ENCODE data around the gene NABP2. TPM values are rescaled to one million over a fixed set of nuclear protein-coding genes. Genes with fewer than 3 reads are reported as not detected.
A peak's percentile ranks its signal among the peaks of the same experiment; 100 is the strongest.

Gene NABP2
- total RNA-seq, 8 experiments from 2014 or later: 22.1 to 61.7 (median 51.1) TPM

DNA sequence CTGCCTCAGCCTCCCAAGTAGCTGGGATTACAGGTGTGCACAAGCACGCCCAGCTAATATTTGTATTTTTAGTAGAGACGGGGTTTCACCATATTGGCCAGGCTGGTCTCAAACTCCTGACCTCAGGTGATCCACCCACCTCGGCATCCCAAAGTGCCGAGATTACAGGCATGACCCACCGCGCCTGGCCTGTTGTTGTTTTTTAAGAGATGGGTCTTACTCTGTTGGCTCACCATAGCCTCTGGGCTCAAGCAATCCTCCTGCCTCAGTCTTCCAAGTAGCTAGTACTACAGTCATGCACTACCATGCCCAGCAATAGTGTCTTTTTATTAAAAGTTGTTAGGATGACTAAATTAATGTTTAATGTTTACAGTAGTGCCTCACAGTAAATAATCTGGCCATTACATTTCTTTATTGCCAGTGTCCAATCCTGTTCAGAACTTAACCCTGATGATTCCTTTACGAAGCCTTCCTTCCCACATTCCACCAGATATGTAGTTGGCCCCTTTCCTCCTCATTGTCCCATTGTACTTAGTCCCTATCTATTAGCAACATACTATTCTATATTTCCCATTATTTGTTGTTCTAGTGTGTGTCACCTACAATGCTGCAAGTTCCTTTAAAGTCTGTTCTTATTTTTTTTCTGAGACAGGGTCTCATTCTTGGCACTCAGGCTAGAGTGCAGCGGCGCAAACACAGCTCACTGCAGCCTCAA, 26.1 kb upstream of the NABP2 start:
- H3K27ac ChIP-seq: no peak overlapping the region
- no peak overlapping the region for H3K4me3 ChIP-seq
- ATAC-seq (replicated peaks in 6 of 8): no peak
- in situ Hi-C loops (cut with MboI; ENCODE audit: low pct_unique_long_range_greater_than_20kb in 2 of 9, low sequenced_read_pairs in 9 of 9, unreplicated experiment in 9 of 9): no loop called here
- 67 to 100% (median 89%) methylated on average over 1 to 6 of the region's 9 CpGs; no CpG with 5 or more reads in 1 of the 10 experiments for WGBS, 10 experiments
- H3K4me1 ChIP-seq (replicated peaks in 1 of 2): no peaks in the 10 kb centered on the region

DNA sequence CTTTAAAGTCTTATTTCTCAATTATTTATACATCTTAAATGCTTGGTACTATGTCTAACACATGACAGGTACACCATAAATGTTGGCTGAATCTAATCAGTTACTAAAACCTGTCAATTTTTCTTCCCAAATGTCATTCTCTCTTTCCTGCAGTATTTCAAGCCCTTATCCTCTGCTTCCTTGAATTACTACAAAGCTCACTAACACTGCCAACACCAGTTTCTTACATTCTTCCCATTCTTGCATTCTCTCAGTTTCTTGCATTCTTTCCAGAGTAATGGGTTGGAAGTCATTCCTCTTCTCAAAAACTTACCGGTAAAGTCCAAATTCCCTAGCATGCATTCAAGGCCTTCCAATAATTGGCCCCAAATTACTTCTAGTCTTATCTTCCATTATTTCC, 25.3 kb upstream of the NABP2 start:
- 13 to 100% (median 82%) methylated on average over 1 of the region's 1 CpG for WGBS, 10 experiments
- no peak overlapping the region for H3K27ac ChIP-seq
- ATAC-seq (replicated peaks in 6 of 8): no peak
- H3K4me3 ChIP-seq: no peak overlapping the region
- in situ Hi-C loops (cut with MboI; ENCODE audit: low pct_unique_long_range_greater_than_20kb in 2 of 9, low sequenced_read_pairs in 9 of 9, unreplicated experiment in 9 of 9): no loop called here
- H3K4me1 ChIP-seq (replicated peaks in 1 of 2): no peaks in the 10 kb centered on the region

DNA sequence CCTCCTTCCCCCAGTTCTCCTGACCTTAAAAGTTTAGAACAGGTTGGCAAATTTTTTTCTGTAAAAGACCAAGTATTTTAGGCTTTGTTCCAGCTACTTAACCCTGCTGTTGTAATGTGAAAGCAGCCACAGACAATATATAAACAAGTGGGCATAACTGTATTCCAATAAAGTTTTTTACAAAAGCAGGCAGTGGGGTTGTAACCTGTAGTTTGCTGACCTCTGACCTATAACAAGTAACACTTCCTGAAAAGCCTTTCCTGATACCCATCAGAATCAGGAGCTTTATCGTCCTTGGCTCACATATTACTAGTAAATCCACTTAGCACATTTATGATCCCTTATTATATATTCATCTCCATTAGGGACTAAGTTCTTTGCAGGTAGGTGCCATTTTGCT, 21.8 kb upstream of the NABP2 start:
- WGBS, 10 experiments: 0 to 100% (median 87%) methylated on average over 1 of the region's 1 CpG; no CpG with 5 or more reads in 2 of the 10 experiments
- H3K4me1 ChIP-seq (replicated peaks in 1 of 2): no peaks in the 10 kb centered on the region
- no peak for ATAC-seq (replicated peaks in 6 of 8)
- no peak overlapping the region for H3K4me3 ChIP-seq
- no peak overlapping the region for H3K27ac ChIP-seq
- in situ Hi-C loops (cut with MboI; ENCODE audit: low pct_unique_long_range_greater_than_20kb in 2 of 9, low sequenced_read_pairs in 9 of 9, unreplicated experiment in 9 of 9): no loop called here

DNA sequence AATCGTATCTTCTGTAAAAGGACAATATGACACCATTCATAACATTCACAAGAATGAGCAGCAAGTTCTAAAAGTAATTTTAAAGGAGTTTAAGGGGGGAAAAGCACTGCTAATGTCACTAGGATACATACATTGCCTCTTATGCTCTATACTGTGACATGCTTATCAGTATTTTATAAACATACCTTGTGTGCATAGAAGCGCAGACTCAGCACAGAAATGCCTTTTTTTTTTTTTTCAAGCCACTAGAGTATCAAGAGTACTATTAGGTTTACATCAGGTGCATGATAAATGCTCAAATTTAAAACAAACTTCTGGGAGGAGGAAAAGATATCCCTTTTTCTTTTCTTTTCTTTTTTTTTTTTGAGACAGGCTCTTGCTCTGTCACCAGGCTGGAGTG, 21.3 kb upstream of the NABP2 start:
- 29 to 100% (median 85%) methylated on average over 1 to 2 of the region's 2 CpGs; no CpG with 5 or more reads in 1 of the 10 experiments for WGBS, 10 experiments
- no peak for ATAC-seq (replicated peaks in 6 of 8)
- H3K4me1 ChIP-seq (replicated peaks in 1 of 2): no peaks in the 10 kb centered on the region
- no peak overlapping the region for H3K4me3 ChIP-seq
- in situ Hi-C loops (cut with MboI; ENCODE audit: low pct_unique_long_range_greater_than_20kb in 2 of 9, low sequenced_read_pairs in 9 of 9, unreplicated experiment in 9 of 9): no loop called here
- H3K27ac ChIP-seq: no peak overlapping the region

DNA sequence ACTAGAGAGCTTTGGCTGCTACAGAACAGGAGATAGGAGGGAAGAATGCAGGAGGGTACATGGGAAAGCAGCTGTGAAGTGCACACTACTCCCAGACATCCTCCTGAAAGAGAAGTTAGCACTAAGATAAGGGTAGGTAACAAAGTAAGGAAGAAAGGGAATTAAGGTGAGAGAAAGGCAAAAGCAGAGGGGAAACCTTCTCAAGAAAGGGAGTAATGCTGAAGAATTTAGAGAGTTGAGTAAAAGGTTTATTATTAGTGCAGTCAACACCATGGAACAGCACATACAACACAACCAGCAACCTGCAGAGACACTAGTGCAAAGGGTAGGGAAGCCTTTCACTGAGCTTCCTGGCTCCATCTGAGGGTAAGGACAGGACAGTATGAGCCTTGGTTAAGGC, 19.9 kb upstream of the NABP2 start:
- in situ Hi-C loops (cut with MboI; ENCODE audit: low pct_unique_long_range_greater_than_20kb in 2 of 9, low sequenced_read_pairs in 9 of 9, unreplicated experiment in 9 of 9): no loop called here
- Histone ChIP-seq H3K4me1 (replicated peaks in 1 of 2) (no peaks in the 10 kb centered on the region), H3K4me3 (no peak overlapping the region), H3K27ac (no peak overlapping the region)
- no peak for ATAC-seq (replicated peaks in 6 of 8)

DNA sequence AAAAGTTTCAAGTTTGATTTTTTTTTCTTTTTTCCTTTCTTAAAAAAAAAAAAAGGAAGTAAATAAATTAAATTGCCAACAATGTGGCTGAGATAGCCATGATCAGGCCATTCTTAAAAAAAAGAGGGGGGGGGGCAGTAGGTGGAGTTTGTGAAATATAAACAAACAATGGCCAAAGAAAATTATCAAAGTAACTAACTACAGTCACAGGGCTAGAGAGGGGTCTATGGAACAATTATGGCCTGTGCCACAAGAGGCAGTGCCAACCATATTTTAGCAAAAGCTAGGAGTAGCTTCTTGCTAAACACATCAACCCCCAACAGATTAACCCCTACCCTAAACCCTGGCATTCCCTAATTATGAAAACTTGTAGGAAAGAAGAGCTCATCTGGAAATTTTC, 18.7 kb upstream of the NABP2 start:
- in situ Hi-C loops (cut with MboI; ENCODE audit: low pct_unique_long_range_greater_than_20kb in 2 of 9, low sequenced_read_pairs in 9 of 9, unreplicated experiment in 9 of 9): no loop called here
- Histone ChIP-seq H3K4me1 (replicated peaks in 1 of 2) (no peaks in the 10 kb centered on the region), H3K4me3 (no peak overlapping the region), H3K27ac (no peak overlapping the region)
- peak in 1 of 8 experiments; percentile 55 for ATAC-seq (replicated peaks in 6 of 8)

DNA sequence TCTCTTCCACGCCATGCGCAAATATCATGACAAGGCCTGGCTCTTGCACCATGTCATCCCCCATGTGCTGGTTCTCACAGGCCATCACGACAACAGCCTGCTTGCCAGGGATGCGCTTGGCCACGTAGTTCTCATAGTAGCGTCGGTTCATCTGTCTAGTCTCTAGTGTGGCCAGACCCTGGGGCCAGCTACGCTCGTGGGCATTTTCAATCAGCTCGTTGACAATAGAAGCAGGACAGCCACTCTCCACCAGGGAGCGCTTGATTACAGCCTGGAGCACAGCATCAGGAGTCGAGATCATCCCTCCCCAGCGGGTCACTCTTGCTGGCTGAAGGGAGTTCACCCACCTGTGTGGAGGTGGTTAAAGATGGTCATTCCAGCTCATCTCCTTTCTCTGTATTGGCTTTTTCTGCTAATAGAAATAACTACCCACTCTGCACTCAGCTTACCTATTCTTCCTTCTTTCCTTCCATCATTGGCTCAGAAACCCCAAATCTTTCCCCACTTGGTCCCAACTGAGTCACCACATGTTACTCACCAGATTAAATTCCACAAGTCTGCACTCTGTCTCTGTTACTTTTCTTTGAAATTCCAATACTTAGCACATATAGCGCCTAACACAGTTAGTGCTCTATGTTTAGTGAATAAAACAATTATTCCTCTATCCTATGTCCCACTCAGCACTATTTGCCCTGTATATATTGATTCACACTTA, 17.5 kb upstream of the NABP2 start:
- H3K27ac ChIP-seq: no peak overlapping the region
- in situ Hi-C loops (cut with MboI; ENCODE audit: low pct_unique_long_range_greater_than_20kb in 2 of 9, low sequenced_read_pairs in 9 of 9, unreplicated experiment in 9 of 9): no loop called here
- WGBS, 10 experiments: 27 to 100% (median 62%) methylated on average over 1 to 14 of the region's 14 CpGs; no CpG with 5 or more reads in 1 of the 10 experiments

DNA sequence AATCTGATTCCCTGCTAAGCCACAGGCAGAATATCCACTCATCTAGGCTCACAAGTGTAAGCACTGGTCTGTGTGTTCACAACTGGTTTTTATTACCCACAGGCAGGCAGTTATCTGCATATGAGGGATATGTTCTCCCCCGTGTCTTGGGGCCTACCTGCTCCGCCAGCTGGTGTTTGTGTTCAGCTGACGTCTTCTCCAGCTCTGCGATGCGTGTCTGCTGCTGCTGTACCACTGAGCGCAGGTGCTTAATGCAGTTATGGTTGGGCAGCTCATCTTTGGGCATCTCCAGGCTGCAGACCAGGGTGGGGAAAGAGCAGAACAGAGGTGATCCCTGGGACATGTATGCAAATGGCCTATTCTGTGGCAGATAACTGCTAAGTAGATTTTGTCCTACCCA, 16.1 kb upstream of the NABP2 start:
- Histone ChIP-seq H3K4me3 (no peak overlapping the region), H3K27ac (no peak overlapping the region), H3K4me1 (replicated peaks in 1 of 2) (no peaks in the 10 kb centered on the region)
- ATAC-seq (replicated peaks in 6 of 8): no peak
- in situ Hi-C loops (cut with MboI; ENCODE audit: low pct_unique_long_range_greater_than_20kb in 2 of 9, low sequenced_read_pairs in 9 of 9, unreplicated experiment in 9 of 9): no loop called here
- WGBS, 10 experiments: 40 to 100% (median 94%) methylated on average over 1 to 5 of the region's 6 CpGs; no CpG with 5 or more reads in 2 of the 10 experiments

More for the DNA sequence above, 17.5 kb upstream of the NABP2 start:
- peak; percentile 77 to 92 (median 87) for ATAC-seq (replicated peaks in 6 of 8)
- no peaks in the 10 kb centered on the region for H3K4me1 ChIP-seq (replicated peaks in 1 of 2)
- H3K4me3 ChIP-seq: no peak overlapping the region

DNA sequence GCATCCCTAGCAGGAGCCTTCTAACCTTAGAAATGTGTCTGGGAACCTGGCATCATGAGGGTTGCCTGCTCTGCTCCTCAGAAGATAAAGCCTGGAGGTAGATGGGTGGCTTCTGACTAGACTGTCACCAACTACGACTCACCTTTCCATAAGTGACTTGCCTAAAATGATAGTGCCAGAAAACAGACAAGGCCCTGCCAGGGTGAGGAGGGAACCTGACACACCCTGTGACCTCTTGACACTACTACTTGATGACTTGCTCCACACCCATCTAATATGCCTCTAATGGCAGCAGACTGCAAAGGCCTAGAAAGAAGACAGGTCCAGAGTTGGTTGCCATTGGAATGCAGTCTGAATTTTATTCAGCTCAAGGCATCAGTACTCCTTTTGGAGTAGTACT, 11.8 kb upstream of the NABP2 start:
- in situ Hi-C loops (cut with MboI; ENCODE audit: low pct_unique_long_range_greater_than_20kb in 2 of 9, low sequenced_read_pairs in 9 of 9, unreplicated experiment in 9 of 9): no loop called here
- Histone ChIP-seq H3K4me3 (no peak overlapping the region), H3K4me1 (replicated peaks in 1 of 2) (no peaks in the 10 kb centered on the region), H3K27ac (no peak overlapping the region)
- WGBS, 10 experiments: 100% methylated on average over 1 of the region's 1 CpG; no CpG with 5 or more reads in 9 of the 10 experiments
- ATAC-seq (replicated peaks in 6 of 8): peak in 2 of 8 experiments; percentile 53 to 78

DNA sequence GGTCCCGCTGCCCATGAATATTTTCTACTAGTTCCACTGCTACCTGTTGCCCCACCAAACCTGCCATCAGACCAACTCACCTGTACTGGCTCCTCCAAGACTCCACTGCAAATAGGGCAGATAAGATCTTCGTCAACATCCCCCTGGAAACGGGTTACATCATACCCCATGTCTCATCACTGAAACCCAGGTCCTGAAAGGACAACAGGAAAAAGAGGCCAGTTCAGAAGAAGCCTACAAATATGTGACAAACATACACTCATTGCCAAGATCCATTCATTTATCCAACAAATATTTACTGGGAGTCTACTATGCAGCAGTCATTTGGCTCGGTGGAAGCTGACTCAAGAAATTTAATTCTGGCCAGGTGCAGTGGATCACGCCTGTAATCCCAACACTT, 10.3 kb upstream of the NABP2 start:
- Histone ChIP-seq H3K4me3 (no peak overlapping the region), H3K4me1 (replicated peaks in 1 of 2) (no peaks in the 10 kb centered on the region), H3K27ac (no peak overlapping the region)
- ATAC-seq (replicated peaks in 6 of 8): no peak
- in situ Hi-C loops (cut with MboI; ENCODE audit: low pct_unique_long_range_greater_than_20kb in 2 of 9, low sequenced_read_pairs in 9 of 9, unreplicated experiment in 9 of 9): no loop called here
- WGBS, 10 experiments: 80 to 100% (median 92%) methylated on average over 1 to 5 of the region's 5 CpGs; no CpG with 5 or more reads in 3 of the 10 experiments

DNA sequence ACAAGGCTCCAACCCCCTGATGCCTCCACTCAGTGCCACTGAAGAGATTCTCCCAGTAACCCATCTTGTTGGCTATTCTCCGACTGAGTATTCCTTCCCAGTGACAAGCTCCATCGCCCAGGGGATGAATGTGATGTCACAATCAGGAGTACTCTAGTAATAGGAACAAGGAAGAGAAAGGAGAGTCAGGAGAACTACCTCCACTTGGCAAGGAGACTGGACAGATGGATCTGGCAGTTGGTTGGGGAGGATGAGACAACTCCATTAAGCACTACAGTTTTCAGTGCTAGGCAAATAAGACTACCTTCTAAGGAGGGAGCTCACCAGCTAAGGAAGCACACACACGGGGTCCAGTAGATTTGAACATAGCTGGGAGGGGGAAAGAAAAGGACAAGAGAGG, 7.7 kb upstream of the NABP2 start:
- Histone ChIP-seq H3K4me3 (no peak overlapping the region), H3K27ac (no peak overlapping the region), H3K4me1 (replicated peaks in 1 of 2) (peaks cover 0 to 8% of the 10 kb centered on the region in 2 donors)
- WGBS, 10 experiments: 40 to 100% (median 81%) methylated on average over 1 to 2 of the region's 3 CpGs; no CpG with 5 or more reads in 2 of the 10 experiments
- no peak for ATAC-seq (replicated peaks in 6 of 8)
- in situ Hi-C loops (cut with MboI; ENCODE audit: low pct_unique_long_range_greater_than_20kb in 2 of 9, low sequenced_read_pairs in 9 of 9, unreplicated experiment in 9 of 9): no loop called here

DNA sequence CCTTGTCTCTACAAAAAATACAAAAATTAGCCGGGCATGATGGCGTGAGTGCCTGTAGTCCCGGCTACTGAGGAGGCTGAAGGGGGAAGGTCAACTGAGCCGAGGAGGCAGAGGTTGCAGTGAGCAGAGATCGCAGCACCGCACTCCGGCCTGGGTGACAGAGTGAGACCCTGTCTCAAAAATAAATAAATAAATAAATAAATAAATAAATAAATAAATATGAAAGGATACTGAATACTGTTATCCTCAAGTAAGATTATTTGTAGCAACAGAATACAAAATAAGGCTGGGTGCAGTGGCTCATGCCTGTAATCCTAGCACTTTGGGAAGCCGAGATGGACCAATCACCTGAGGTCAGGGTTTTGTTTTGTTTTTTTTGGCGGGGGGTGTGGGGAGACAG, 4.3 kb upstream of the NABP2 start:
- Histone ChIP-seq H3K4me1 (replicated peaks in 1 of 2) (peaks cover 4 to 21% of the 10 kb centered on the region in 2 donors), H3K27ac (no peak overlapping the region), H3K4me3 (no peak overlapping the region)
- ATAC-seq (replicated peaks in 6 of 8): no peak
- WGBS, 10 experiments: 89 to 100% (median 99%) methylated on average over 1 to 9 of the region's 9 CpGs; no CpG with 5 or more reads in 4 of the 10 experiments
- in situ Hi-C loops (cut with MboI; ENCODE audit: low pct_unique_long_range_greater_than_20kb in 2 of 9, low sequenced_read_pairs in 9 of 9, unreplicated experiment in 9 of 9): no loop called here

DNA sequence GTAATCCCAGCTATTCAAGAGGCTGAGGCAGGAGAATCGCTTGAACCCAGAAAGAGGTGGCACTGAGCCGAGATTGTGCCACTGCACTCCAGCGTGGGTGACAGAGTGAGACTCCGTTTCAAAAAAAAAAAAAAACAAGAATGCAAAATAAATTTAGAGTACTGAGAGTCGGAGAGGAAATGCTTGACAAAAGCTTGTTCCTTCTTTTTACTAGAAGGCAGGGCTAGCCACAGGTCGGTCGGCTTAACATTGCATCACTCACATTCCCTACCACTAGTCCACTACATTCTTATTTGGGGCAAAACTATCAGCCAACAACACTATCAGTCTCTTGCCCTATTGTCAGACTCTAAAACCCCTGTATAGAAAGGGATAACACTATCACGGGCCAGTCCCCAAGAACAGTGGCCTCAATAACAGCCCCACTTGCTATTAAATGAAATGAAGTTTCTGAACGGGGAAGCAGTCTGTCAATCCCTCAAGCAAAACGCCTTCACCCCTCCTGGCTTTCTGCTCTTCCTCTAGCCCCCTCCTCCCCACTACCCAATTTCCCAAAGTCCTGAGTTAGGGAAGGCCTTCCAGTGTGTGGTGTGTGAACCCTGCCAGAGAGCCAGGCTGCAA, 3.4 kb upstream of the NABP2 start:
- Histone ChIP-seq H3K4me1 (replicated peaks in 1 of 2) (peaks cover 8 to 26% of the 10 kb centered on the region in 2 donors), H3K4me3 (peak overlapping the region; percentile 58 to 95 (median 70)), H3K27ac (peak overlapping the region; percentile 93 to 98)
- in situ Hi-C loops (cut with MboI; ENCODE audit: low pct_unique_long_range_greater_than_20kb in 2 of 9, low sequenced_read_pairs in 9 of 9, unreplicated experiment in 9 of 9): no loop called here
- WGBS, 10 experiments: 0 to 41% (median 8%) methylated on average over 1 to 9 of the region's 10 CpGs; no CpG with 5 or more reads in 1 of the 10 experiments
- no peak for ATAC-seq (replicated peaks in 6 of 8)
